CD14-positive monocyte (primary cell): ENCODE data around the gene OTOG. TPM values are rescaled to one million over a fixed set of nuclear protein-coding genes. Genes with fewer than 3 reads are reported as not detected.

ENCODE experiments used
- DNase-seq, 3 donors: peaks; one replicate each; pipeline ENCODE4 v3.0.0-alpha.2; 2011 to 2022
- H2AFZ ChIP-seq: 2 replicates; pipeline ENCODE4 v1.6.0; 2012; ENCODE audit warnings: mild to moderate bottlenecking, low read depth, low read length, inconsistent platforms; ENCODE audit not compliant: insufficient read depth, poor library complexity, severe bottlenecking
- H3K27ac ChIP-seq, 2 donors: 1 replicate in 1 of 2; 2 replicates in 1 of 2; pipeline ENCODE4 v1.5.1; 2012 to 2013; ENCODE audit warnings: low read length in 2 of 2, control low read depth in 1 of 2, inconsistent platforms in 1 of 2, low read depth in 1 of 2, mild to moderate bottlenecking in 1 of 2
- H3K27me3 ChIP-seq, 2 donors: one replicate each; pipeline versions ENCODE4 v1.6.0 to v1.6.1; 2011 to 2013; ENCODE audit warnings: low read length in 2 of 2; ENCODE audit not compliant: control insufficient read depth in 2 of 2, insufficient read depth in 2 of 2
- H3K36me3 ChIP-seq, 2 donors: replicated peaks in 1 of 2; 1 replicate in 1 of 2; 2 replicates in 1 of 2; pipeline versions ENCODE4 v1.5.1 to v1.6.1; 2012 to 2013; ENCODE audit warnings: low read length in 2 of 2, control low read depth in 1 of 2, inconsistent platforms in 1 of 2, mild to moderate bottlenecking in 1 of 2; ENCODE audit not compliant: insufficient read depth in 2 of 2, control insufficient read depth in 1 of 2
- H3K4me1 ChIP-seq, 2 donors: 1 replicate in 1 of 2; 2 replicates in 1 of 2; pipeline versions ENCODE4 v1.5.1 to v1.6.1; 2012 to 2013; ENCODE audit warnings: low read length in 2 of 2, control low read depth in 1 of 2, inconsistent platforms in 1 of 2, mild to moderate bottlenecking in 1 of 2, moderate library complexity in 1 of 2; ENCODE audit not compliant: insufficient read depth in 2 of 2, control insufficient read depth in 1 of 2
- H3K4me2 ChIP-seq: replicated peaks from 2 replicates; pipeline ENCODE3; 2012; ENCODE audit warnings: low read length, moderate library complexity, mild to moderate bottlenecking; ENCODE audit not compliant: poor library complexity, severe bottlenecking; ENCODE audit errors: extremely low read depth
- H3K4me3 ChIP-seq, 3 experiments: fragments of 200-600 bp in 1 of 3; sonication (generic) in 1 of 3; replicated peaks in 1 of 3; 1 replicate in 2 of 3; 2 replicates in 1 of 3; pipeline ENCODE4 v1.5.1; 2011 to 2013; ENCODE audit warnings: low read length in 3 of 3, mild to moderate bottlenecking in 3 of 3, control low read depth in 2 of 3, low read depth in 2 of 3, inconsistent platforms in 1 of 3, moderate library complexity in 1 of 3
- H3K79me2 ChIP-seq: 2 replicates; pipeline ENCODE4 v1.6.0; 2012; ENCODE audit warnings: mild to moderate bottlenecking, control low read depth, inconsistent platforms, low read length, moderate library complexity; ENCODE audit not compliant: insufficient read depth
- H3K9ac ChIP-seq: 2 replicates; pipeline ENCODE4 v1.6.0; 2017; ENCODE audit warnings: low read length, mild to moderate bottlenecking; ENCODE audit not compliant: insufficient read depth, poor library complexity, severe bottlenecking
- H3K9me3 ChIP-seq, 2 donors: replicated peaks in 1 of 2; 1 replicate in 1 of 2; 2 replicates in 1 of 2; pipeline versions ENCODE4 v1.5.1 to v1.6.1; 2012 to 2013; ENCODE audit warnings: low read length in 2 of 2, control low read depth in 1 of 2; ENCODE audit not compliant: control insufficient read depth in 1 of 2, insufficient read depth in 1 of 2
- H4K20me1 ChIP-seq: 2 replicates; pipeline ENCODE4 v1.6.0; 2012; ENCODE audit warnings: mild to moderate bottlenecking, low read length, control low read depth, moderate library complexity; ENCODE audit not compliant: insufficient read depth
- H3K27ac Mint-ChIP-seq, 7 donors: one replicate each; pipeline ENCODE4 v1.8.0; 2020; ENCODE audit warnings: mild to moderate bottlenecking in 7 of 7, mixed read lengths in 7 of 7, moderate library complexity in 6 of 7, inconsistent platforms in 2 of 7
- H3K27me3 Mint-ChIP-seq, 3 donors: one replicate each; pipeline ENCODE4 v1.8.0; 2021 to 2022; ENCODE audit warnings: low read depth in 3 of 3, mild to moderate bottlenecking in 3 of 3, mixed read lengths in 3 of 3, moderate library complexity in 3 of 3, inconsistent platforms in 1 of 3
- H3K36me3 Mint-ChIP-seq, 2 donors: one replicate each; pipeline ENCODE4 v1.8.0; 2020; ENCODE audit warnings: mixed read lengths in 2 of 2, inconsistent platforms in 1 of 2, mild to moderate bottlenecking in 1 of 2
- H3K4me1 Mint-ChIP-seq: one replicate; pipeline ENCODE4 v1.8.0; 2020; ENCODE audit warnings: mild to moderate bottlenecking, mixed read lengths
- H3K4me3 Mint-ChIP-seq, 2 donors: one replicate each; pipeline ENCODE4 v1.8.0; 2020; ENCODE audit warnings: mild to moderate bottlenecking in 2 of 2, mixed read lengths in 2 of 2, moderate library complexity in 1 of 2
- H3K9me3 Mint-ChIP-seq, 7 donors: one replicate each; pipeline ENCODE4 v1.8.0; 2020 to 2022; ENCODE audit warnings: mixed read lengths in 7 of 7, mild to moderate bottlenecking in 6 of 7, moderate library complexity in 6 of 7, inconsistent platforms in 2 of 7
- WGBS: methylation state at CpG from one replicate; pipeline ENCODE4 v1.1.5; 2013; ENCODE audit warnings: missing lambda C conversion rate; ENCODE audit not compliant: insufficient coverage; 5-methylcytosine and 5-hydroxymethylcytosine counted together
- intact Hi-C, 2 donors: fragments of 100-400 bp; cut with micrococcal nuclease; formaldehyde crosslinking; loops; one replicate each; pipeline versions ENCODE4 v1.15.0 to v1.15.1; 2023
- polyA plus RNA-seq, 3 donors: library from polyadenylated mRNA; depleted of rRNA in 1 of 3; unstranded in 2 of 3; stranded (reverse) in 1 of 3; fragments of 300-500 nt in 2 of 3; fragments of >200 nt in 1 of 3; fragmentation: Illumina TruSeq in 2 of 3; gene quantifications; 1 replicate in 2 of 3; 2 replicates in 1 of 3; pipeline ENCODE4 v1.2.3, GENCODE V29; 2012 to 2021
- TF ChIP-seq, protein P1 (sequence below): fragments of 200-600 bp; IDR thresholded peaks from one replicate; pipeline ENCODE4 v1.8.0; 2022; ENCODE audit warnings: antibody characterized with exemption, mild to moderate bottlenecking

The OTOG gene
- polyA plus RNA-seq, 3 donors, result not detected

DNA sequence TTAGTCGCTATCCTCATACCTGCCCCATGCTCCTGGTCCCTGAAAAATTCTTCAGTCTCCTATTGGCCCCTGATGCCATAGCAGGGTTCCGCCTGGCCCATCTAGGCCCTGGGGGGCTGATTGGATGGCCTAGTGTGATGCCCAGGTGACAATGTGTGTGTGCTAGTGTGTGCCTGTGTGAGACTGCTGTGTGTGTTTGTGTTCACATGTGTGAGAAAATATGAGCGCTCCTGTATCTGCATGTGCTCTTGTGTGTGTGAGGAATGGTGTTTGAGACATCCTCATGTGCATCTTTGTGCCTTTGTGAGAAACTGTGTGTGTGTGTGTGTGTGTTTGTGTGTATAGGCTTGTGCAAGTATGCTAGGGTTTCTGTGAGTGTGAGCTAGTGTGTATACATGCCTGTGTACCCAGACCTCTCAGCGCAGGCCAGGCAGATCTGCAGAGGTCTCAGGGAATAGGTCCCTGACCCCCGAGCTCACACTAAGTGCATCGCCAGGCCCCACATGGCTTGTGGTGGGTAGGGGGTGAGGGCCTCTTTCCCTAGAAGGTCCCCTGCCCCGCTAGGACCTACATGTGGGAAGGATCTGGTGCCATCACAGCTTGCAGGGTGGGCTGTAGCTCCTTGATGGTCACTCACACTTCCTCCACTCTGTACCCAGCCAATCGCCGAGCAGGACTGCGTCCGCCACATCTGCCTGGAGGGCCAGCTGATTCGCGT lies 64.6 kb downstream of the OTOG start:
- Histone ChIP-seq H3K9ac (no peak overlapping the region), H3K4me1 (no peaks in the 10 kb centered on the region), H3K27ac (no peak overlapping the region), H3K79me2 (no peaks in the 10 kb centered on the region), H2AFZ (no peak overlapping the region), H3K4me3 (no peak overlapping the region), H3K4me2 (no peak overlapping the region), H3K36me3 (no peaks in the 10 kb centered on the region), H3K9me3 (no peaks in the 10 kb centered on the region), H4K20me1 (no peaks in the 10 kb centered on the region), H3K27me3 (peaks cover 0 to 4% of the 10 kb centered on the region in 2 donors)
- peak in 1 of 3 donors; percentile 1 for DNase-seq
- intact Hi-C loops, result no loop called here
- Mint-ChIP-seq H3K4me1 (no peaks in the 10 kb centered on the region), H3K36me3 (no peaks in the 10 kb centered on the region), H3K27me3 (peaks cover 4 to 11% (median 9%) of the 10 kb centered on the region in 3 donors), H3K27ac (no peak overlapping the region), H3K9me3 (peaks cover 0 to 2% (median 0%) of the 10 kb centered on the region in 7 donors), H3K4me3 (no peak overlapping the region)
- 92% methylated on average over 12 of the region's 13 CpGs for WGBS
- TF ChIP-seq, protein P1, sequence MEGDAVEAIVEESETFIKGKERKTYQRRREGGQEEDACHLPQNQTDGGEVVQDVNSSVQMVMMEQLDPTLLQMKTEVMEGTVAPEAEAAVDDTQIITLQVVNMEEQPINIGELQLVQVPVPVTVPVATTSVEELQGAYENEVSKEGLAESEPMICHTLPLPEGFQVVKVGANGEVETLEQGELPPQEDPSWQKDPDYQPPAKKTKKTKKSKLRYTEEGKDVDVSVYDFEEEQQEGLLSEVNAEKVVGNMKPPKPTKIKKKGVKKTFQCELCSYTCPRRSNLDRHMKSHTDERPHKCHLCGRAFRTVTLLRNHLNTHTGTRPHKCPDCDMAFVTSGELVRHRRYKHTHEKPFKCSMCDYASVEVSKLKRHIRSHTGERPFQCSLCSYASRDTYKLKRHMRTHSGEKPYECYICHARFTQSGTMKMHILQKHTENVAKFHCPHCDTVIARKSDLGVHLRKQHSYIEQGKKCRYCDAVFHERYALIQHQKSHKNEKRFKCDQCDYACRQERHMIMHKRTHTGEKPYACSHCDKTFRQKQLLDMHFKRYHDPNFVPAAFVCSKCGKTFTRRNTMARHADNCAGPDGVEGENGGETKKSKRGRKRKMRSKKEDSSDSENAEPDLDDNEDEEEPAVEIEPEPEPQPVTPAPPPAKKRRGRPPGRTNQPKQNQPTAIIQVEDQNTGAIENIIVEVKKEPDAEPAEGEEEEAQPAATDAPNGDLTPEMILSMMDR, result no peak

DNA sequence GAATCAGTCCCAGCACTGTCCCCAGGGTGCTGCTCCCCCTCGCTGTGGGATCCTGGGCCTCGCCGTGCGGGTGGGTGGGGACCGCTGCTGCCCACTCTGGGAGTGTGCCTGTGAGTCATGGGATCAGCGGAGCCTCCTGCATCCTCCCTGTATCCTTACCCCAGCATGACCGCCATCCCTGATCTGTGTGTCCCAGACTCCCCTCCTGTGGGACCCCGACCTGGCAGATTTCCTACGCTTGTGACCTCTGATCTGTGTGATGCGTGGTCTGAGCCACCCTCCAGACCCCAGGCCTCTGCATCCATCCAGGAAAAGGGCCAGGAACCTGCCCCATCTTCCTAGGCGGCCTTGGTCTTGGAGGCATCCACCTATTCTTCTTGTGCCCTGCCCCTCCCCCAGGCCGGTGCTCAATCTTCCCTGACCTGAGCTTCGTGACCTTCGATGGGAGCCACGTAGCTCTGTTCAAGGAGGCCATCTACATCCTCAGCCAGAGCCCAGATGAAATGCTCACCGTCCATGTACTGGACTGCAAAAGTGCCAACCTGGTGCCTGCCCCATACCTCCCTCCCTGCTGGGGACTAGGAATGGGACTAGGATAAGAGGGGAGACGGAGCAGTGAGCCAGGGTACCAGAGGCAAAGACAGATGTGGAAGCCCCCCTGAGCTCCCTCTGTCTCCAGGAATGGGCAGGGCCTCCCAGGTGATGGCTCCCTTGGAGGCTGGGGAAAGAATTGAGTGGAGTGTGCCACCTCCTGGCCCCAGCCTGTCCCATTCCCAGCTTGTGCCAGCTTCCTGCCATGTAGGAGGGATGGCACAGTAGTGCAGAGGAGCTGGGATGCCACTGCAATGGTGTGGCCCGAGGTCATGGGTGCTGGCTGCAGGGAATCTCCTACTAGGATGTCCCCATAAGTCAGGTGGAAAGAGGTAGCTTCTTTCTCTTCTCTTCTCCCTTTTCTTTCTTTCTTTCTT lies 65.4 kb downstream of the OTOG start:
- Histone ChIP-seq H3K79me2 (no peaks in the 10 kb centered on the region), H3K27ac (no peak overlapping the region), H3K36me3 (no peaks in the 10 kb centered on the region), H3K27me3 (peaks cover 0 to 4% of the 10 kb centered on the region in 2 donors), H3K4me1 (no peaks in the 10 kb centered on the region), H3K9ac (no peak overlapping the region), H3K9me3 (no peaks in the 10 kb centered on the region), H3K4me3 (no peak overlapping the region), H3K4me2 (no peak overlapping the region), H2AFZ (no peak overlapping the region), H4K20me1 (no peaks in the 10 kb centered on the region)
- H3K9me3 Mint-ChIP-seq, result peaks cover 0 to 2% (median 0%) of the 10 kb centered on the region in 7 donors
- TF ChIP-seq, protein P1, result no peak
- H3K4me1 Mint-ChIP-seq, result no peaks in the 10 kb centered on the region
- WGBS, result 98% methylated on average over 9 of the region's 18 CpGs
- H3K27me3 Mint-ChIP-seq, result peaks cover 4 to 11% (median 9%) of the 10 kb centered on the region in 3 donors
- H3K36me3 Mint-ChIP-seq, result no peaks in the 10 kb centered on the region
- DNase-seq, result peak in 1 of 3 donors; percentile 2
- H3K4me3 Mint-ChIP-seq, result no peak overlapping the region
- intact Hi-C loops, result no loop called here
- no peak overlapping the region for H3K27ac Mint-ChIP-seq
